Inferior parietal cortex (tissue), 1 donor: ENCODE results near the gene PI3.

Source experiments
- DNase-seq: peaks from one replicate; pipeline ENCODE4 v3.0.0-alpha.2; 2016; ENCODE audit errors: extremely low spot score

PI3 gene

DNA sequence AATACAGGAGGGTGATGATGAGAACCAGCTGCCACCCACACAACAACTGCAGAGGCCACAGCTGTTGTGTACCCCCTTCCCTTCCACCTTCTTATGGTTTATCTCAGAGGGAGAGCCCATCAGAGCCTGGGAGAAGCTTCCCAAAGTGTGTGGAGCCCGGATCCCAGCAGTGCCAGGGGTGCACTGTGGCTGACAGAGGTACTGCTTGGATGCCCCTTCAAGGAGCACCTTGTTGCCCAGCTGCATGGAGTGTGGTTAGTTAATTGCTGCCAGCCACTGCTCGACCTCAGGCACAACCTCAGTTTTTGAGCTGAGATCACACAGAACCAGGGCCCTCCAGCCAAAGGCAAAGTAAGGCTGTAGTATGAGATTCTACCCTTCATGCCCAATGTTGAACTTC lies 13.0 kb downstream of the PI3 start:
- DNase-seq = no peak

DNA sequence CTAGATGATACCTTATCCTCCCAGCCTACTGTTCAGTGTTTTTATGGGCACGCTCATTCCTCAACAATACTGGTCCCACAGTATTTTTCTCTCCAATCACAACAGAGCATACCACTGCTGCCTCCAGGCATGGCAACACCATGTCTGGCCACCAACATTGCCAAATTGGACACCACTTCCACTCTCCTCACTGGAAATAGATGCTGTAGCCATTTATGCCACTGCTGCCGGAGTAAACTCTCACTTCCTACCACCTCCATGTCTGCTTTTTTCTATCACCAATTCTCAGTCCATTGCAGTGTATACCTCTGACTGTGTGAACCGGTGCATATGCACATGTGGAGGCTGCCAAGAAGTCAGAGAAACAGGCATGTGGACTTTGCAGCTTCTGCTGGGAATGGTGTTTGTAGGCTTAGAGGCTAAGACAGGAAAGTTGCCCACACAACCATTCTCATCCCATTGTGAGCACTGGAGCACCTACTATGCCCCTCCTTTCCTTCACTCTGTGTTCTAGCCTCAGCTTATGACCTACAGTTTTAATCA lies 14.4 kb downstream of the PI3 start:
- no peak for DNase-seq

DNA sequence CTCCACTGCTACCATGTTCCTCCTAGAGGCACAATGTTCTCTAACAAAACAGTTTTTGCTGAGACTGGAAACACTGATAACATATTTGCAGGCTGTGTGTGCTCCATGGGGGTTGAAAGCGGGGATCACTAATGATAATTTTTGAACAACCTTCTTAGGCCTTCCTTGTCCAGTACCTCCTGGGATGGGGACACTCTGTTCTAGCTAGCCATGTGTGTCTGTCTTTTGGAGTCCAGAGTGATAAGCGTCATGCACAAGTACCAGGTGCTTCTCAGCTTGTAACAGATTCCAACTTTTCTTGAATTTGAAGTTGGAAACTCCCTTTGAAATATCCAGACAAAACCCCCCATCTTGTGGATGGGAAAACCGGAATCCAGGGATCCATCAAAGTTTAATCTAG lies 15.2 kb downstream of the PI3 start:
- DNase-seq = no peak

DNA sequence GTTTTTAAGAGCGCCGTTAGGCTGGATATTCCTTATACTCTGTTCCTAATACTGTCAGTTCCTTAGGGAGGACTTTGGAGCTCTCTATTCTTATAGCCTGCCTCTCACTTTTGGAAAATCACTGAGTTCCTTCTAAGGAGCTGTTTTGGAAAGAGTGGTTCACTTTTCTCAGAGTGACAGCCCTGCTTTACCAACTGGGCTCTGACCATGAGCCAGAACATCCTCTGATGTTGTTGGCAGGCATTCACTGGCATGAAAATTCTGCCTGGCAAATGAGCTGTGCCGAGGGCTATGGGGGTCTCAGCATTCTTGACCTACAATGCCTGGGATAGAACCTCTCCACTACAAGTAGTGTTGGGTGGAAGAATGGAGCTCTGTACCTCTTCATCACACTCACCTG lies 17.2 kb downstream of the PI3 start:
- peak; percentile 34 for DNase-seq

DNA sequence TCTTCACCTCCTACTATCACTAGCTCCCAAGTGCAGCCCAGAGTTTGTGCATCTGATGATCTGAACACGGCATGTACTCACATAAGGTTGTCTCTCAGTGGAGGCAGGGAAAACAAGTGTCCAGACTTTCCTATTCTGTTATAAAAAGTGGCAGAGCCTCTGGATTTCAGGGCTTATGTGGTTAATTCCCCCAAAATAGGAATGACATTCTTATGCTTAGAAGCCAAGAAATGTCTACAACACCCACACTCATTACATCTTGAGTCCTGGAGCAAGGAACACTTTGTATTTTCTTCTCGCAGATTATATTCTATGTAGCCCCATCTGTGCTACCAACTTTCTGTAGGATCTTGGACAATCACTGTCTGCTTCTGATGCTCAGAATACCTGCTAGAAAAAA lies 18.6 kb downstream of the PI3 start:
- peak; percentile 56 for DNase-seq

DNA sequence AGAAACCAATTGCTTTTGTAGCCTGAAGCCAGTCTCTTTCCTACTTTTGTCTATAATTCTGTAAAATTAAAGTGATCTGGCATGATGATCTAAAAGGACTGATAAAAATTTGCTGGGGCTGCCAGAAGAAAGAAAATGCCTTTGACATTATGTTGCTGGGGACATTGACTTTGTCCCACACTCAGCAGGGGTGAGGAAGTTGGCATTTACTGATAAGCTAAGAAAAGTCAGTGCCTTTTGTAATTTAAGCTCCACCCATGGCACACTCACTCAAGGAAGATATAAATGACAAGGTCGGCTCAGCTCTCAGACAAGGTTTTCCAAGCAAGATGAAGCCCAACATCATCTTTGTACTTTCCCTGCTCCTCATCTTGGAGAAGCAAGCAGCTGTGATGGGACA lies 32.0 kb downstream of the PI3 start, which contains the start of gene SEMG1:
Gene SEMG1, plus strand, starts transcription at position 309 of the 400 bp plus-strand sequence. Its CDS starts 21 bp downstream, at position 330.
- DNase-seq = no peak

DNA sequence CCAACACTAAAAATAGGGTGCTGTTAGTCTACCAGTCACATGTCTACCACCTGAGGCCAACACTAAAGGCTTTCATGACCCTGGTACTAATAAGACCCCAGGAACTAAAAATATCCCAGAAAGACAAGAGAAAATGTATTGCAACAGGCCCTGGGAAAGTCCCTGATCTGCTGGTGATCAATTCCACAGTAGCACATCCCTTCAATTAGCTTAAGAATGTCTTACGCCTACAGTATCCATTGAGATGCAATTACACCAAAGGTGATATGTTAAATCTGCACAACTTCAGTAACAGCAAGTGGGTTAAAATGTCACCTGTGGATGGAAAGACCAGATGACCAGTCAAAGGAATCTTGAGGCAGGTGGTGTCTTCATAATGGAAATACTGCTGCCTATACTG lies 35.2 kb downstream of the PI3 start:
- DNase-seq = no peak

DNA sequence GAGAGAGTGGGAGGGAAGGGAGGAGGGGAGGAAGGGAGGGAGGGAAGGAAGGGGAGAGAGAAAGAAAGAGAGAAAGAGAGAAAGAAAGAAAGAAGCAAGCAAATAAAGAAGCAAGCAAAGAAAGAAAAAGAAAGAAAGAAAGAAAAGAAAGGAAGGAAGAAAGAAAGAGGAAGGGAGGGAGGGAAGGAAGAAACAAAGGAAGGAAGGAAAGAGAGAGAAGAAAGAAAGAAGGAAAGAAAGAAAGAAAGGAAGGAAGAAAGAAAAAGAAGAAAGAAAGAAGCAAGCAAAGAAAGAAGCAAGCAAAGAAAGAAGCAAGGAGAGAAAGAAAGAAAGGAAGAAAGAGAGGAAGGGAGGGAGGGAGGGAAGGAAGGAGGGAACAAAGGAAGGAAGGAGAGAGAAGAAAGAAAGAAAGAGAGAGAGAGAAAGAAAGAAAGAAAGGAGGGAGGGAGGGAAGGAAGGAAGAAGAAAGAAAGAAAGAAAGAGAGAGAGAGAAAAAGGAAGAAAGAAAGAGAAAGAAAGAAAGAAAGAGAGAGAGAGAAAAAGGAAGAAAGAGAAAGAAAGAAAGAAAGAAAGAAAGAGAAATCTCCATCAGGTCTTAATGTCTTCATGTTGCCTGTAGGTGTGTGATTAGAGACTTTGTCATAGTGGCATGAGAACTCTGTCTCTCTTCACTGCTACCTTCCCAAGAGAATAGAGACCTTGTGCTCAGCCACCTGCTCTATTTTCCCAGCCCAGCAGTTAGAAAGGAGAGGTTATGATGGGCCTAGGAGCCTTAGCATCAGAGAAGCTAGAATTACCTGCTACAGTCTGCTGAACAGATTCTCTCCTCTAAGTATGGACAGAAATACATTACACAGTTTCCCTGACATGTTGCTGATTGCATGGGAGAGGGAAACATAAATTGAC lies 37.1 kb downstream of the PI3 start:
- no peak for DNase-seq

DNA sequence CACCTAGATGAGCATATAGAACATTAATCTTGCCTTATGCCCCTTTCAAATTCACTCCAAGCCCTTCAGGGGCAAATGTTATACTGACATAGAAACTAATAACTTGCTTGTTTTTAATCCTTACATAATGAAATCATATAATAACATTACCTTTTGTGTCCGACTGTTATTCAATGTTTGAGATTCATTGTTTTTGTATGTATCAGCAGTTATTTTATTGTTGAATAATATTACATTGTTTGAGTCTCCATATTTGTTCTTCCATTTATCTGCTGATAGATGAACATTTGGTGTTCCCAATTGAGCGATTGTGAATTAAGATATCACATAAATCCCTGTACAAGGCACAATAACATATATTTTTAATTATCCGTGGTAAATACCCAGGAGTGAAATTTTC lies 38.1 kb downstream of the PI3 start:
- DNase-seq = no peak

DNA sequence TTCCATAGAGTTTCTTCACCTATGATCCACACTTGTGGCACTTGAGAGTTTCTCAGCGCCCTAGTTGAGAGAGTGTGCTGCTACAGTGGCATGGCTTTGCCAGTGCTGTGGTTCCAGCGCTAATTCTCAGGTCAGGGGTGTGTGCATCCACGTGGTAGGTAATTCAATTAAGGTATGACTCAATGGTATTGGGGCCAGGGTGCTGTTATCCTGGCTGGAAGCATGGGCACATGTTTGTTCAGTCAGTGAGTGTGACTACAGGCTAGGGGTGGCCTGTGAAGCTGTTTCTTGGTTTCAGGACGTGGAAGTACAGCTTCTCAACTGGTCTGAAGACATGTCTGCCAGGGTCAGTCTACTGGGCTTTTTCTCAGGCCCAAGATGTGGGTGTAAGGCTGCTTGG lies 43.4 kb downstream of the PI3 start:
- DNase-seq = no peak

DNA sequence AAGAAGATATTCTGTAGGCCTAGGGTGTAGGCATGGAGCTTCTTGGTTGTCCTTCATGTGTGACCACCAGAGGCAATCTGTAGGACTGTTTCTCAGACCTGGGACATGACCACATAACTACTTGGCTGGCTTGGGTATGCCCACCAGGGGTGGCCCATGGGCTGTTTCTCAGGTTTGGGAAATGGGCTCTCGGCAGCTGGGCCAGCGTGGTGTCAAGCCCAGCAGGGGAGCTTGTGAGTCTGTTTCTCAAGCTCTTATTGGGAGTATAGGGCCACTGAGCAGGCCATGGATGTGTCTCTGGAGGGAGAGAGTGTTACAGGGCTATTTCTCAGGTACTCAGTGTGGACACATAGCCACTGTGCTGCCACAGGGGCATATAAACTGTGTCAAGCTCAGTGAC lies 43.9 kb downstream of the PI3 start:
- no peak for DNase-seq

DNA sequence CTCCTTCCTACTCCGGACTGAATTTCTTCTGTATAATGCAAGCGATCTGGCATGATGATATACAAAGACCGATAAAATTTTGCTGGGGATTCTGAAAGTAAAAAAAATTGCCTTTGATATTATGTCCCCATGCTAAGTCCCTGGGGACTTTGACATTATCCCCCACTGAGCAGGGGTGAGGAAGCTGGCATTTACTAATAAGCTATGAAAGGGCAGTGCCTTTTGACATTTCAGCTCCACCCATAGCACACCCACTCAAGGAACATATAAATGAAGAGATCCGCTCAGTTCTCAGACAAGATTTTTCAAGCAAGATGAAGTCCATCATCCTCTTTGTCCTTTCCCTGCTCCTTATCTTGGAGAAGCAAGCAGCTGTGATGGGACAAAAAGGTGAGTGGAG lies 46.4 kb downstream of the PI3 start, which contains the start of gene SEMG2:
Gene SEMG2, plus strand, starts transcription at position 298 of the 400 bp plus-strand sequence. Its CDS starts 17 bp downstream, at position 315.
- DNase-seq = no peak

DNA sequence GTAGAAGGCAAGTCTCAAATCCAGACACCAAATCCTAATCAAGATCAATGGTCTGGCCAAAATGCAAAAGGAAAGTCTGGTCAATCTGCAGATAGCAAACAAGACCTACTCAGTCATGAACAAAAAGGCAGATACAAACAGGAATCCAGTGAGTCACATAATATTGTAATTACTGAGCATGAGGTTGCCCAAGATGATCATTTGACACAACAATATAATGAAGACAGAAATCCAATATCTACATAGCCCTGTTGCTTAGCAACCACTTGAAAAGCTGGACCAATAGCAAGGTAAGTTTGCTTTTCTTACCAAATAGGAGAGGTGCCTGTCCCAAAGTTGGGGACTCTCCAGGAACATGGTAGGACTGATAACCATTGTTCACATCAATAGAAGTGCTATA lies 48.4 kb downstream of the PI3 start:
- no peak for DNase-seq
